H9 (cell line): ENCODE measurements around the gene CASP6. TPM values are rescaled to one million over a fixed set of nuclear protein-coding genes. Genes with fewer than 3 reads are reported as not detected.

Source experiments
- DNase-seq: peaks from one replicate; pipeline ENCODE4 v3.0.0-alpha.2; 2017
- H2AFZ ChIP-seq: one replicate; pipeline ENCODE4 v1.6.1; 2013; ENCODE audit warnings: mild to moderate bottlenecking, low read length, control low read depth, moderate library complexity
- H2AK5ac ChIP-seq: 2 replicates; pipeline ENCODE4 v1.6.1; 2013; ENCODE audit warnings: low read length, control low read depth, mixed read lengths; ENCODE audit not compliant: insufficient read length
- H2BK120ac ChIP-seq: one replicate; pipeline ENCODE4 v1.6.1; 2013; ENCODE audit warnings: low read depth, mild to moderate bottlenecking, low read length, control low read depth, inconsistent platforms; ENCODE audit not compliant: poor library complexity, severe bottlenecking
- H2BK12ac ChIP-seq: 2 replicates; pipeline ENCODE4 v1.6.1; 2013; ENCODE audit warnings: low read length, control low read depth, mixed read lengths, low read depth; ENCODE audit not compliant: insufficient read length
- H2BK15ac ChIP-seq: 2 replicates; pipeline ENCODE4 v1.6.1; 2013; ENCODE audit warnings: low read depth, low read length, control low read depth
- H2BK20ac ChIP-seq: one replicate; pipeline ENCODE4 v1.6.1; 2013; ENCODE audit warnings: low read depth, mild to moderate bottlenecking, low read length, control low read depth, inconsistent platforms; ENCODE audit not compliant: poor library complexity, severe bottlenecking
- H2BK5ac ChIP-seq: 2 replicates; pipeline ENCODE4 v1.6.1; 2013; ENCODE audit warnings: low read length, control low read depth, mixed read lengths; ENCODE audit not compliant: insufficient read length
- H3K14ac ChIP-seq: 2 replicates; pipeline ENCODE4 v1.6.1; 2013; ENCODE audit warnings: low read length, control low read depth; ENCODE audit not compliant: insufficient read depth
- H3K18ac ChIP-seq: 2 replicates; pipeline ENCODE4 v1.6.1; 2013; ENCODE audit warnings: low read depth, mild to moderate bottlenecking, mixed read lengths, low read length, control low read depth; ENCODE audit not compliant: insufficient read length
- H3K23ac ChIP-seq: 2 replicates; pipeline ENCODE4 v1.6.1; 2013; ENCODE audit warnings: low read length, control low read depth, mixed read lengths, low read depth; ENCODE audit not compliant: insufficient read length
- H3K23me2 ChIP-seq: 2 replicates; pipeline ENCODE4 v1.6.1; 2013; ENCODE audit warnings: low read depth, mild to moderate bottlenecking, mixed read lengths, low read length, control low read depth; ENCODE audit not compliant: insufficient read length, poor library complexity, severe bottlenecking
- H3K27ac ChIP-seq: 2 replicates; pipeline ENCODE4 v1.5.1; 2013; ENCODE audit warnings: low read length, control low read depth, mixed read lengths, low read depth; ENCODE audit not compliant: insufficient read length
- H3K27me3 ChIP-seq: 2 replicates; pipeline ENCODE4 v1.6.1; 2013; ENCODE audit warnings: low read length, control low read depth, inconsistent platforms; ENCODE audit not compliant: insufficient read depth
- H3K4ac ChIP-seq: 2 replicates; pipeline ENCODE4 v1.6.1; 2013; ENCODE audit warnings: low read depth, mild to moderate bottlenecking, control low read depth, inconsistent platforms, low read length, moderate library complexity
- H3K4me1 ChIP-seq: 2 replicates; pipeline ENCODE4 v1.6.1; 2013; ENCODE audit warnings: low read length, control low read depth, inconsistent platforms; ENCODE audit not compliant: insufficient read depth
- H3K4me2 ChIP-seq: 2 replicates; pipeline ENCODE4 v1.6.1; 2013; ENCODE audit warnings: low read length, control low read depth, mixed read lengths; ENCODE audit not compliant: insufficient read length, insufficient read depth
- H3K56ac ChIP-seq: 2 replicates; pipeline ENCODE4 v1.6.1; 2013; ENCODE audit warnings: low read depth, mild to moderate bottlenecking, mixed read lengths, low read length, control low read depth; ENCODE audit not compliant: insufficient read length
- H3K79me1 ChIP-seq: 2 replicates; pipeline ENCODE4 v1.6.1; 2013; ENCODE audit warnings: low read depth, mild to moderate bottlenecking, moderate library complexity, low read length, control low read depth, inconsistent platforms; ENCODE audit not compliant: insufficient read depth, poor library complexity, severe bottlenecking
- H3K79me2 ChIP-seq: 2 replicates; pipeline ENCODE4 v1.6.1; 2013; ENCODE audit warnings: low read length, control low read depth, inconsistent platforms; ENCODE audit not compliant: insufficient read depth
- H3K9ac ChIP-seq: 2 replicates; pipeline ENCODE4 v1.6.1; 2013; ENCODE audit warnings: low read length, control low read depth, mixed read lengths; ENCODE audit not compliant: insufficient read length; ENCODE audit errors: extremely low read depth
- H3K9me3 ChIP-seq: one replicate; pipeline ENCODE4 v1.6.1; 2013; ENCODE audit warnings: low read depth, low read length, inconsistent platforms; ENCODE audit not compliant: control insufficient read depth
- H3T11ph ChIP-seq: one replicate; pipeline ENCODE4 v1.6.1; 2013; ENCODE audit warnings: mild to moderate bottlenecking, low read length, control low read depth, inconsistent platforms
- H4K20me1 ChIP-seq: one replicate; pipeline ENCODE4 v1.6.1; 2013; ENCODE audit not compliant: control insufficient read depth, insufficient read length, insufficient read depth
- H4K5ac ChIP-seq: 2 replicates; pipeline ENCODE4 v1.6.1; 2013; ENCODE audit warnings: low read depth, mild to moderate bottlenecking, mixed read lengths, low read length, control low read depth; ENCODE audit not compliant: insufficient read length
- H4K8ac ChIP-seq: replicated peaks from 2 replicates; pipeline ENCODE4 v1.6.1; 2013; ENCODE audit warnings: low read length, control low read depth, mixed read lengths, low read depth; ENCODE audit not compliant: insufficient read length
- H4K91ac ChIP-seq: 2 replicates; pipeline ENCODE4 v1.6.1; 2013; ENCODE audit warnings: low read depth, mild to moderate bottlenecking, moderate library complexity, mixed read lengths, low read length, control low read depth; ENCODE audit not compliant: insufficient read length
- H3K27ac Mint-ChIP-seq, 3 experiments: 2 replicates in 2 of 3; 3 replicates in 1 of 3; pipeline ENCODE4 v1.8.0; 2020 to 2021; ENCODE audit warnings: mixed read lengths in 3 of 3, mild to moderate bottlenecking in 1 of 3, moderate library complexity in 1 of 3
- H3K27me3 Mint-ChIP-seq: 2 replicates; pipeline ENCODE4 v1.8.0; 2021; ENCODE audit warnings: low read depth, mild to moderate bottlenecking, moderate library complexity, mixed read lengths
- H3K36me3 Mint-ChIP-seq, 3 experiments: 2 replicates in 2 of 3; 3 replicates in 1 of 3; pipeline ENCODE4 v1.8.0; 2020 to 2021; ENCODE audit warnings: low read depth in 3 of 3, mixed read lengths in 3 of 3; ENCODE audit not compliant: insufficient read depth in 1 of 3
- H3K4me1 Mint-ChIP-seq, 2 experiments: 2 replicates each; pipeline ENCODE4 v1.8.0; 2020; ENCODE audit warnings: mixed read lengths in 2 of 2
- H3K4me3 Mint-ChIP-seq, 2 experiments: 2 replicates in 1 of 2; 3 replicates in 1 of 2; pipeline ENCODE4 v1.8.0; 2020 to 2021; ENCODE audit warnings: mild to moderate bottlenecking in 2 of 2, mixed read lengths in 2 of 2, moderate library complexity in 1 of 2
- H3K9me3 Mint-ChIP-seq, 2 experiments: 2 replicates in 1 of 2; 3 replicates in 1 of 2; pipeline ENCODE4 v1.8.0; 2020; ENCODE audit warnings: mild to moderate bottlenecking in 2 of 2, mixed read lengths in 2 of 2, moderate library complexity in 1 of 2
- WGBS: extraction: QIAGEN DNeasy Blood & Tissue Kit; methylation state at CpG from one replicate; pipeline ENCODE4 v1.1.7; 2013; ENCODE audit warnings: missing lambda C conversion rate, low lambda C conversion rate, mixed read lengths; ENCODE audit not compliant: insufficient read length; ENCODE audit errors: extremely low coverage; 5-methylcytosine and 5-hydroxymethylcytosine counted together
- total RNA-seq: library from RNA; stranded (reverse); gene quantifications from 2 replicates; pipeline ENCODE4 v1.2.1, GENCODE V29; 2021
- TF ChIP-seq, protein P1 (sequence below): fragments of 200-600 bp; sonication (generic); conservative IDR thresholded peaks from 3 replicates; pipeline ENCODE4 v1.8.0; 2021; ENCODE audit warnings: antibody characterized with exemption, mild to moderate bottlenecking

The CASP6 gene
- total RNA-seq, 1 experiment from 2014 or later, result 25.2 TPM

DNA sequence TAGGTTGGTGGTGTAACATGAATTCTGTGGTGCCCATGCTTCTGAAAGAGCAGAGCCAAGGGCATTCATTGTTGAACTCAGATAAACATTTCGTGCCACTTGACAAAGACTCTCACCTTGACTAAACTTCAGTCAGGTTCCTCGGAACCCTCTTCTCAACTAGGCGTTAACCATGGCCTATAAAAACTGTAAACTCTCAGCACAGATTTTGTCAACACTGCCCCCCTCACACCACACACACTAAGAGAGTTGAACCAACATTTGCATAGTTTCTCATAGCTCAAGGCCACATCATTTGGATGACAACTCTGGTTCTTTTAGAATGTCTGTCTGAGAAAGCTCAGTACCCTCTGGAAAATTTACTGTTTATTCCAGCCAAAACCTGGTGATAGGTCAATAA is 28.1 kb downstream of the CASP6 start:
- H3K27ac Mint-ChIP-seq, result no peak overlapping the region
- H3K27me3 ChIP-seq, result no peaks in the 10 kb centered on the region
- no peak overlapping the region for H4K91ac ChIP-seq
- no peaks in the 10 kb centered on the region for H3K9me3 ChIP-seq
- no peak overlapping the region for H4K5ac ChIP-seq
- WGBS, result no CpG with 5 or more reads among the region's 3 CpGs
- TF ChIP-seq, protein P1, sequence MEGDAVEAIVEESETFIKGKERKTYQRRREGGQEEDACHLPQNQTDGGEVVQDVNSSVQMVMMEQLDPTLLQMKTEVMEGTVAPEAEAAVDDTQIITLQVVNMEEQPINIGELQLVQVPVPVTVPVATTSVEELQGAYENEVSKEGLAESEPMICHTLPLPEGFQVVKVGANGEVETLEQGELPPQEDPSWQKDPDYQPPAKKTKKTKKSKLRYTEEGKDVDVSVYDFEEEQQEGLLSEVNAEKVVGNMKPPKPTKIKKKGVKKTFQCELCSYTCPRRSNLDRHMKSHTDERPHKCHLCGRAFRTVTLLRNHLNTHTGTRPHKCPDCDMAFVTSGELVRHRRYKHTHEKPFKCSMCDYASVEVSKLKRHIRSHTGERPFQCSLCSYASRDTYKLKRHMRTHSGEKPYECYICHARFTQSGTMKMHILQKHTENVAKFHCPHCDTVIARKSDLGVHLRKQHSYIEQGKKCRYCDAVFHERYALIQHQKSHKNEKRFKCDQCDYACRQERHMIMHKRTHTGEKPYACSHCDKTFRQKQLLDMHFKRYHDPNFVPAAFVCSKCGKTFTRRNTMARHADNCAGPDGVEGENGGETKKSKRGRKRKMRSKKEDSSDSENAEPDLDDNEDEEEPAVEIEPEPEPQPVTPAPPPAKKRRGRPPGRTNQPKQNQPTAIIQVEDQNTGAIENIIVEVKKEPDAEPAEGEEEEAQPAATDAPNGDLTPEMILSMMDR, result no peak
- no peak overlapping the region for H2BK120ac ChIP-seq
- no peak for DNase-seq
- no peak overlapping the region for H2BK20ac ChIP-seq
- H3K79me1 ChIP-seq, result no peaks in the 10 kb centered on the region
- peaks cover 21% of the 10 kb centered on the region in 2 experiments for H3K9me3 Mint-ChIP-seq
- no peak overlapping the region for H3K4me3 Mint-ChIP-seq
- H3K4me1 ChIP-seq, result no peaks in the 10 kb centered on the region
- no peaks in the 10 kb centered on the region for H3K4me1 Mint-ChIP-seq
- no peak overlapping the region for H3K18ac ChIP-seq
- peaks cover 12 to 34% (median 17%) of the 10 kb centered on the region in 3 experiments; a peak in 6 of 7 replicates for H3K36me3 Mint-ChIP-seq
- no peaks in the 10 kb centered on the region for H4K20me1 ChIP-seq
- no peak overlapping the region for H3K27ac ChIP-seq
- no peak overlapping the region for H3K9ac ChIP-seq
- H2BK5ac ChIP-seq, result no peak overlapping the region
- no peak overlapping the region for H3K23ac ChIP-seq
- no peak overlapping the region for H3K56ac ChIP-seq
- H2BK15ac ChIP-seq, result no peak overlapping the region
- no peak overlapping the region for H3K4ac ChIP-seq
- H4K8ac ChIP-seq, result no peak overlapping the region
- no peaks in the 10 kb centered on the region for H3K79me2 ChIP-seq
- H2AFZ ChIP-seq, result no peak overlapping the region
- no peaks in the 10 kb centered on the region; the same call in 1 of the 2 replicates for H3K27me3 Mint-ChIP-seq
- no peak overlapping the region for H3K4me2 ChIP-seq
- H3K14ac ChIP-seq, result no peak overlapping the region
- no peak overlapping the region for H3T11ph ChIP-seq
- no peak overlapping the region for H2AK5ac ChIP-seq
- H3K23me2 ChIP-seq, result no peaks in the 10 kb centered on the region
- no peak overlapping the region for H2BK12ac ChIP-seq
